Mesendoderm (in vitro differentiated cells): Measurements from ENCODE around the gene HSDL1.

Experiments
- DNase-seq: peaks from one replicate; pipeline ENCODE4 v3.0.0; 2013
- H2AK5ac ChIP-seq: 2 replicates; pipeline ENCODE4 v1.6.1; 2013; ENCODE audit warnings: low read length, inconsistent platforms
- H2BK120ac ChIP-seq: 2 replicates; pipeline ENCODE4 v1.6.1; 2013; ENCODE audit warnings: low read depth, mild to moderate bottlenecking, low read length, moderate library complexity, mixed read lengths
- H2BK15ac ChIP-seq: replicated peaks from 2 replicates; pipeline ENCODE4 v1.6.1; 2013; ENCODE audit warnings: low read depth, mild to moderate bottlenecking, moderate library complexity
- H2BK5ac ChIP-seq: 2 replicates; pipeline ENCODE4 v1.6.1; 2013; ENCODE audit warnings: low read length, inconsistent platforms
- H3K18ac ChIP-seq: 2 replicates; pipeline ENCODE4 v1.6.1; 2013; ENCODE audit warnings: mild to moderate bottlenecking, low read length, mixed read lengths
- H3K23ac ChIP-seq: one replicate; pipeline ENCODE4 v1.6.1; 2013; ENCODE audit warnings: low read length
- H3K27ac ChIP-seq: 2 replicates; pipeline ENCODE4 v1.5.1; 2013; ENCODE audit warnings: low read depth, mild to moderate bottlenecking, inconsistent platforms, low read length, moderate library complexity
- H3K27me3 ChIP-seq: 2 replicates; pipeline ENCODE4 v1.6.1; 2013; ENCODE audit warnings: low read length, control low read depth, mild to moderate bottlenecking, inconsistent platforms; ENCODE audit not compliant: insufficient read depth, poor library complexity
- H3K36me3 ChIP-seq: 2 replicates; pipeline ENCODE4 v1.6.1; 2013; ENCODE audit warnings: low read length, inconsistent platforms; ENCODE audit not compliant: control insufficient read depth, insufficient read depth
- H3K4ac ChIP-seq: one replicate; pipeline ENCODE4 v1.6.1; 2013; ENCODE audit warnings: low read depth, mild to moderate bottlenecking, low read length, moderate library complexity
- H3K4me1 ChIP-seq: 2 replicates; pipeline ENCODE4 v1.6.1; 2013; ENCODE audit warnings: low read depth, low read length, inconsistent platforms; ENCODE audit not compliant: control insufficient read depth
- H3K4me2 ChIP-seq: 2 replicates; pipeline ENCODE4 v1.6.1; 2013; ENCODE audit warnings: low read length
- H3K4me3 ChIP-seq: 2 replicates; pipeline ENCODE4 v1.5.1; 2013; ENCODE audit warnings: mild to moderate bottlenecking, low read length
- H3K56ac ChIP-seq: one replicate; pipeline ENCODE4 v1.6.1; 2013; ENCODE audit warnings: low read length
- H3K79me1 ChIP-seq: 2 replicates; pipeline ENCODE4 v1.6.1; 2013; ENCODE audit warnings: low read length, inconsistent platforms
- H3K79me2 ChIP-seq: 2 replicates; pipeline ENCODE4 v1.6.1; 2013; ENCODE audit warnings: mild to moderate bottlenecking, low read length; ENCODE audit not compliant: control insufficient read depth, insufficient read depth
- H3K9ac ChIP-seq: 2 replicates; pipeline ENCODE4 v1.6.1; 2013; ENCODE audit warnings: low read length, inconsistent platforms
- H4K5ac ChIP-seq: one replicate; pipeline ENCODE4 v1.6.1; 2013; ENCODE audit warnings: low read length
- H4K8ac ChIP-seq: one replicate; pipeline ENCODE4 v1.6.1; 2013; ENCODE audit warnings: low read depth, mild to moderate bottlenecking, control low read depth, low read length, moderate library complexity
- WGBS: extraction: QIAGEN DNeasy Blood & Tissue Kit; methylation state at CpG from one replicate; pipeline ENCODE4 v1.1.7; 2013; ENCODE audit warnings: low lambda C conversion rate, missing lambda C conversion rate; ENCODE audit not compliant: insufficient coverage; ENCODE audit errors: extremely low coverage; 5-methylcytosine and 5-hydroxymethylcytosine counted together

HSDL1 gene

DNA sequence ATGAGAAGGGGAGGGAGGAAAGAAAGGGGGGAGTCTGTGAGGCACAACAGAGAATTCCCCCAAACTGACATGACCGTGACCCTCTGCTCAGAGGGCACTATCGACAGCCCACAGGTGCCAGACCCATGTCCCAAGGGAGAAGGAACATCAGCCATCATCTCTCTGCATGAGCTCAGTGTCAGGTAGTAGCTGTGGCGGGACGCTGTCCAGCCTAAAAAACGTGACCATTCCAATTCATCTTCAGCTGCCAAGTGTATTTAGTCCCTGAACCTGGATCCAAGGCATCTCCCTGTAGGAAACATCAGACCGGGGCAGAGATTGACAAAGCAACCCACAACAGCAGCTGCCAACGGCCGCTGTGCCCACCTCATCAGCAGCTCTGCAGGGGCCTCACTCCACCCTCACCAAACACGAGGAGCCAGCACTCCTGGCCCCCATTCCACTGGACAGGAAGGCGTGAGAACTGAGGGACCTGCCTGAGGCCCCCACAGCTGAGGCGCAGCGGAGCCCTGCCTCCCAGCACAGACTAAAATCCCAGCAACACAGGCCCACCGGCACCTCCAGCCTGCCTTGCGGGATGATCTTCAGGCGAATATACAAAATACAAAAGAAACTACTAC is 33.3 kb upstream of the HSDL1 start:
- H3K23ac ChIP-seq, result no peak overlapping the region
- H2AK5ac ChIP-seq, result no peak overlapping the region
- no peak for DNase-seq
- H3K36me3 ChIP-seq, result peaks cover 5% of the 10 kb centered on the region
- no peak overlapping the region for H2BK15ac ChIP-seq
- no peak overlapping the region for H3K27ac ChIP-seq
- H3K4me2 ChIP-seq, result no peak overlapping the region
- no peak overlapping the region for H2BK5ac ChIP-seq
- no peaks in the 10 kb centered on the region for H3K79me2 ChIP-seq
- no peak overlapping the region for H4K5ac ChIP-seq
- no peak overlapping the region for H3K4me3 ChIP-seq
- no peak overlapping the region for H3K56ac ChIP-seq
- H2BK120ac ChIP-seq, result no peak overlapping the region
- H3K9ac ChIP-seq, result no peak overlapping the region
- no peak overlapping the region for H3K4ac ChIP-seq
- WGBS, result no CpG with 5 or more reads among the region's 15 CpGs
- no peak overlapping the region for H4K8ac ChIP-seq
- H3K79me1 ChIP-seq, result peaks cover 5% of the 10 kb centered on the region
- H3K4me1 ChIP-seq, result no peaks in the 10 kb centered on the region
- H3K18ac ChIP-seq, result no peak overlapping the region
- H3K27me3 ChIP-seq, result no peaks in the 10 kb centered on the region

DNA sequence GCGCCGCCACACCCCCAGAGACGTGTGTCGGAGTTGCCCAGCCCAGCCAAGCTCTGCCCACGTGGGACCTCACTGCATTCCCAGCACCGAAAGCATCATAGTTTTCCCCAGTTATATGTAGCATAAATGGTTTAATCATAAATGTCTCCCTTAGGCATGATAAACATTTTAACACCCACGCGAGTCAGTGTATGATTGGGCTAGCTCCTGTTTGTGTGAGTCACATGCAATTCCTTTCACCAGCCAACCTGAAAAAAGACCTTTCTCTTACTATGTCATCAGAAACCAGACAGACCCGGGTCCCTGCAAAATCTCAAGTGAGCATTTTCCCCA is 32.7 kb upstream of the HSDL1 start:
- H2BK5ac ChIP-seq, result no peak overlapping the region
- no peaks in the 10 kb centered on the region for H3K79me2 ChIP-seq
- H3K23ac ChIP-seq, result no peak overlapping the region
- no peak overlapping the region for H3K56ac ChIP-seq
- no peak overlapping the region for H4K8ac ChIP-seq
- no peak overlapping the region for H3K4me3 ChIP-seq
- no peak overlapping the region for H4K5ac ChIP-seq
- H3K9ac ChIP-seq, result no peak overlapping the region
- no peak overlapping the region for H2AK5ac ChIP-seq
- H3K4ac ChIP-seq, result no peak overlapping the region
- no peaks in the 10 kb centered on the region for H3K4me1 ChIP-seq
- no peak overlapping the region for H3K27ac ChIP-seq
- no peak overlapping the region for H3K4me2 ChIP-seq
- H3K27me3 ChIP-seq, result no peaks in the 10 kb centered on the region
- H3K36me3 ChIP-seq, result peaks cover 3% of the 10 kb centered on the region
- no peak overlapping the region for H3K18ac ChIP-seq
- DNase-seq, result no peak
- H2BK15ac ChIP-seq, result no peak overlapping the region
- peaks cover 2% of the 10 kb centered on the region for H3K79me1 ChIP-seq
- H2BK120ac ChIP-seq, result no peak overlapping the region
- no CpG with 5 or more reads among the region's 9 CpGs for WGBS

DNA sequence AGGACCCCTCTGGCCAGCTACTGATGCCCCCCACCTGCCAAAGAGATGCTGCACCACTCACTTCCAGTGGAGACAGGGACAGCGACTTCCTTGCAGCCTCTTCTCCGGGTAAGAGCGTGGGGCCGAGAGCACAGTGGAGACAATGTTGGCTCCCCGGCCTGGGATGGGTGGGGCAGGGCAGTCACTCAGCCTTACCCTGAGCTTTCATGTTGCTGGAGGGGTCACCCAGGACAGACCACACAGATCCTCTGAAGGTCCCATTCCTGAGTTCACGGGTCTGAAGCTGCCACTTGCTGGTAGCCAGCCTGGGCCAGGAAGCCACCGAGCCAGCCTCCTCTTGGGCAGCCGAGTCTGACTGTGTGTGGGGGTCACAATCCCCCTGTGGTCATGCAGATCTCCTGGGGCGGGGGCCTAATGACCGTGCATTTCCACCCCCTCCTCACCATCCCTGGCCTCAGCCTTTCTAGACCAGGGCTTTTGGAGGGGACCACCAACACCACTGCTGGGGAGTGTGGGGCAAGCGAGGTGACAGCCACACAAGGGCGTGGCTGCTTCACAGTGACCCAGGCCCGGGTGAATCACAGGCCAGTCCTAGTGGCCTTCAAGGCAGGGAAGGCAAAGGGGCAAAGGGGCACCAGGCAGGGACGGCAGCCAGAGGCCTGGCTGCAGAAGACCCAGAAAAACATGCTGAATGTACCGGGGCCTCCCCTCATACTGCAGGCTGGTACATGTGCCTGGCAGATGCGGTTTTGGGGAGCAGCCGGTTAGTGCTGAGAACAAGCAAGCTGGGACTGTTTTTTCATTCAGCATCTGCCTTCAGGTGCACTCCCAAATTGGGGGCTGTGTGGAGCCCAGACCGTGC is 31.4 kb upstream of the HSDL1 start:
- H3K36me3 ChIP-seq, result no peaks in the 10 kb centered on the region
- no peaks in the 10 kb centered on the region for H3K27me3 ChIP-seq
- no CpG with 5 or more reads among the region's 18 CpGs for WGBS
- no peak overlapping the region for H3K4ac ChIP-seq
- no peak overlapping the region for H3K18ac ChIP-seq
- no peaks in the 10 kb centered on the region for H3K79me2 ChIP-seq
- no peaks in the 10 kb centered on the region for H3K4me1 ChIP-seq
- no peak overlapping the region for H3K4me3 ChIP-seq
- H3K79me1 ChIP-seq, result no peaks in the 10 kb centered on the region
- H3K23ac ChIP-seq, result no peak overlapping the region
- no peak overlapping the region for H4K8ac ChIP-seq
- H2BK120ac ChIP-seq, result no peak overlapping the region
- no peak overlapping the region for H2BK15ac ChIP-seq
- no peak overlapping the region for H2AK5ac ChIP-seq
- no peak overlapping the region for H4K5ac ChIP-seq
- H3K4me2 ChIP-seq, result no peak overlapping the region
- no peak for DNase-seq
- H3K56ac ChIP-seq, result no peak overlapping the region
- no peak overlapping the region for H2BK5ac ChIP-seq
- H3K27ac ChIP-seq, result no peak overlapping the region
- H3K9ac ChIP-seq, result no peak overlapping the region

DNA sequence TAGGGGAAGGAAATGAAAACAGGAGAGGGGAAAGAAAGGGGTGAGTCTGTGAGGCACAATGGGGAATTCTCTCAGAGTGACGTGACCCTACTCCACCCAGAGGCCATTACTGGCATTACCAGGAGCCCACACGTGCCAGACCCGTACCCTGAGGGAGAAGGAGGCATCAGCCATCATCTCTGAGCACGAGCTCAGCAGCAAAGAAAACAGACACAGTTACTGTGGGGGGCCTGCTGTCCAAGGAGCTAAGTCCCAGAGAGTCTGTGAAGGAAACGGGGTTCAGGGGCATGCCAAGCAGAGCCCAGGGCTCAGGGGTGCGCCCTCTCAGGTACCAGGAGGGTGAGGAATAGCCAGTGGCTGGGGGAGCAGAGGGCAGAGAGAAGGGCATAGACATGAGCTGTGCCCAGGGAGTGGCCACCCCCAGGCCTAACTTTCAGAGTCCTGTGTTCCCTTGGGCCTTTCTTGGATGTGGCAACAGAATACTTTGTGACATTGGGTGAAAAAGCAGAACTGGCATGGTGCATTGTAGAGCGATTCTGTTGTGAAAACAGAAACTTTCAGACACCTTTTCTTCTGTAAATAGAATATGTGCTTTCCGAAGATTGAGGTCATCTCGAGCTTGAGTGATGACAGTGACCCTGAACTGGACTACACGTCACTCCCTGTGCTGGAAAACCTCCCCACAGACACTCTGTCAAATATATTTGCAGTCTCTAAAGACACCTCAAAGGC is 30.5 kb upstream of the HSDL1 start:
- no CpG with 5 or more reads among the region's 10 CpGs for WGBS
- no peak overlapping the region for H2AK5ac ChIP-seq
- DNase-seq, result peak; percentile 77

GRCh38 chr16:84174396-84174795 is 29.4 kb upstream of the HSDL1 start:
- H3K36me3 ChIP-seq, result no peaks in the 10 kb centered on the region
- no peak for DNase-seq
- no CpG with 5 or more reads among the region's 11 CpGs for WGBS
- H3K4ac ChIP-seq, result no peak overlapping the region
- H4K5ac ChIP-seq, result no peak overlapping the region
- H3K27me3 ChIP-seq, result no peaks in the 10 kb centered on the region
- H3K79me2 ChIP-seq, result no peaks in the 10 kb centered on the region
- no peak overlapping the region for H2BK5ac ChIP-seq
- H3K27ac ChIP-seq, result no peak overlapping the region
- H2AK5ac ChIP-seq, result no peak overlapping the region
- H3K23ac ChIP-seq, result no peak overlapping the region
- H2BK120ac ChIP-seq, result no peak overlapping the region
- H3K4me2 ChIP-seq, result no peak overlapping the region
- H3K18ac ChIP-seq, result no peak overlapping the region
- H2BK15ac ChIP-seq, result no peak overlapping the region
- no peak overlapping the region for H4K8ac ChIP-seq
- no peak overlapping the region for H3K9ac ChIP-seq
- H3K56ac ChIP-seq, result no peak overlapping the region
- H3K4me1 ChIP-seq, result no peaks in the 10 kb centered on the region
- H3K79me1 ChIP-seq, result no peaks in the 10 kb centered on the region
- H3K4me3 ChIP-seq, result no peak overlapping the region

More for the DNA sequence above, 30.5 kb upstream of the HSDL1 start:
- H3K79me1 ChIP-seq, result no peaks in the 10 kb centered on the region
- no peak overlapping the region for H3K9ac ChIP-seq
- no peak overlapping the region for H4K8ac ChIP-seq
- no peak overlapping the region for H2BK120ac ChIP-seq
- H3K56ac ChIP-seq, result no peak overlapping the region
- no peak overlapping the region for H4K5ac ChIP-seq
- no peak overlapping the region for H3K27ac ChIP-seq
- no peaks in the 10 kb centered on the region for H3K27me3 ChIP-seq
- no peak overlapping the region for H3K23ac ChIP-seq
- H3K4ac ChIP-seq, result no peak overlapping the region
- H3K4me3 ChIP-seq, result no peak overlapping the region
- no peaks in the 10 kb centered on the region for H3K36me3 ChIP-seq
- no peak overlapping the region for H3K4me2 ChIP-seq
- no peak overlapping the region for H2BK5ac ChIP-seq
- H3K4me1 ChIP-seq, result no peaks in the 10 kb centered on the region
- no peaks in the 10 kb centered on the region for H3K79me2 ChIP-seq
- H2BK15ac ChIP-seq, result no peak overlapping the region
- no peak overlapping the region for H3K18ac ChIP-seq
